PC-3 (cell line): ENCODE data around the gene AMFR. TPM values are rescaled to one million over a fixed set of nuclear protein-coding genes. Genes with fewer than 3 reads are reported as not detected.

Experiments used
- ATAC-seq: fragments of 200-7000 bp; cut with Tn5 transposase; 2 replicates; pipeline ENCODE4 v1.9.1; 2020; ENCODE audit warnings: mild to moderate bottlenecking, moderate library complexity
- BruUV-seq: library from RNA; stranded (reverse); fragments of 400-500 nt; replicated peaks from 2 replicates; lab custom pipeline; 2021; lab: Mats Ljungman, UMichigan
- CTCF ChIA-PET: fragments of 300-600 bp; sonication (Branson Sonifier 250); formaldehyde crosslinking; loops from one replicate; lab custom pipeline; 2022; ENCODE audit warnings: antibody characterized with exemption; lab: Charles Lee
- POLR2A ChIA-PET: fragments of 300-600 bp; sonication (Branson Sonifier 250); formaldehyde crosslinking; loops from one replicate; lab custom pipeline; 2022; ENCODE audit warnings: antibody characterized with exemption; ENCODE audit not compliant: unreplicated experiment; lab: Charles Lee
- DNase-seq: peaks from one replicate; pipeline ENCODE4 v3.0.0-alpha.2; 2015
- H2AFZ ChIP-seq: fragments of 300-600 bp; sonication (generic); 2 replicates; pipeline ENCODE4 v1.6.0; 2016; ENCODE audit warnings: antibody characterized with exemption, low read length
- H3F3A ChIP-seq: fragments of 300-600 bp; sonication (generic); one replicate; pipeline ENCODE4 v1.6.0; 2017; ENCODE audit warnings: antibody characterized with exemption, low read length, control low read depth, mild to moderate bottlenecking; ENCODE audit not compliant: unreplicated experiment
- H3K27ac ChIP-seq: fragments of 300-600 bp; sonication (generic); 2 replicates; pipeline ENCODE4 v1.5.1; 2016; ENCODE audit warnings: mild to moderate bottlenecking, low read length
- H3K27me3 ChIP-seq: fragments of 300-600 bp; sonication (generic); 2 replicates; pipeline ENCODE4 v1.6.1; 2016; ENCODE audit warnings: low read length, mixed read lengths
- H3K36me3 ChIP-seq: fragments of 300-600 bp; sonication (generic); 2 replicates; pipeline ENCODE4 v1.6.1; 2016; ENCODE audit warnings: low read depth, mixed run types, low read length, mixed read lengths
- H3K4me1 ChIP-seq: fragments of 300-600 bp; sonication (generic); 2 replicates; pipeline ENCODE4 v1.5.1; 2016; ENCODE audit warnings: low read length; ENCODE audit not compliant: insufficient read depth
- H3K4me2 ChIP-seq: fragments of 300-600 bp; sonication (generic); 2 replicates; pipeline ENCODE4 v1.6.0; 2016; ENCODE audit warnings: low read length
- H3K4me3 ChIP-seq: fragments of 300-600 bp; sonication (generic); 2 replicates; pipeline ENCODE4 v1.5.1; 2016; ENCODE audit warnings: mild to moderate bottlenecking, low read length, mixed read lengths
- H3K79me2 ChIP-seq: fragments of 300-600 bp; sonication (generic); 2 replicates; pipeline ENCODE4 v1.6.1; 2017; ENCODE audit warnings: low read length, mixed read lengths
- H3K9ac ChIP-seq: fragments of 300-600 bp; sonication (generic); 2 replicates; pipeline ENCODE4 v1.6.0; 2016; ENCODE audit warnings: mild to moderate bottlenecking, low read length
- H3K9me2 ChIP-seq: fragments of 300-600 bp; sonication (generic); replicated peaks from 2 replicates; pipeline ENCODE4 v1.6.1; 2016; ENCODE audit warnings: mixed run types, low read length, mixed read lengths
- H3K9me3 ChIP-seq: fragments of 300-600 bp; sonication (generic); 2 replicates; pipeline ENCODE4 v1.6.1; 2016; ENCODE audit warnings: low read length, mixed read lengths
- H4K20me1 ChIP-seq: fragments of 300-600 bp; sonication (generic); 2 replicates; pipeline ENCODE4 v1.6.1; 2016; ENCODE audit warnings: low read length, mixed read lengths
- EZH2 ChIP-seq: fragments of 300-600 bp; sonication (generic); IDR thresholded peaks from one replicate; pipeline ENCODE4 v1.6.1; 2017; ENCODE audit warnings: antibody characterized with exemption, mild to moderate bottlenecking, low read length; ENCODE audit not compliant: unreplicated experiment
- EZH2phosphoT487 ChIP-seq: fragments of 300-600 bp; sonication (generic); IDR thresholded peaks from 2 replicates; pipeline ENCODE4 v1.6.1; 2018; ENCODE audit warnings: mild to moderate bottlenecking, antibody characterized with exemption, low read length, borderline replicate concordance
- intact Hi-C: fragments of 100-400 bp; cut with micrococcal nuclease; formaldehyde crosslinking; loops from 2 replicates; pipeline ENCODE4 v1.9.0; 2023
- total RNA-seq: library from RNA; depleted of rRNA; stranded (reverse); fragments of >200 nt; gene quantifications from 2 replicates; pipeline ENCODE4 v1.2.3, GENCODE V29; 2014
- TF ChIP-seq, protein P1 (sequence below): fragments of 300-600 bp; sonication (generic); conservative IDR thresholded peaks from 2 replicates; pipeline ENCODE4 v1.5.1; 2017; ENCODE audit warnings: antibody characterized with exemption, low read depth, mild to moderate bottlenecking, low read length

Gene AMFR
- total RNA-seq, 1 experiment from 2014 or later = 98.9 TPM

DNA sequence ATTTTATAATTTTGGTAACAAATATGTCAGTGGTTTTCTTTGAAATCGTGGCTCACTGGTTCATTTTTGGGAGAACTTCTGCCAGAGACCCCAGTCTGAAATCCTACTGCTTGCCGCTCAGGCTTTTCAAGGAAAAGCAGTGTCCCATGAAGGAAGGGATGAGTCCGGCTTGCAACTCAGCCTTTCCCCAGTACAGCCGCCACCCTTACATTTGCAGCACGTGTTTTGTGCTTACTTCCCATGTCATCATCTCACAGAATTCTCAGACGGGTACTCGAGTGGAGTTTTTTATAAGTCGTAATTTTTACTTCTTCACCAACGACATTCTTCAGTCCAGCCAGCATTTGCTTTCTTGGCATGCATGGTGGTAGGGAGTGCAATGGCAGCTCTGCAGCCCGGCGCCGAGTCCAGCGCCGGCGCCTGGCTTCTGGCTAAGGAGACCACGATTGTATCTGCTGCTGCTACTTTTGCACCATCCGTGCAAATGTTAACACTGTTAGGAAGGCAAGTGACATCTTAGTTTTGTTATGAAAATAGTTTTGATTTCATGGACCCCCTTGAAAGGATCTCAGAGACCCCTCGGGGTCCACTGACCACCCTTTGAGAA lies 111.0 kb downstream of the AMFR start:
- 0 out of 2 replicates have a peak, but pooled peaks cover 3% of the 10 kb centered on the region for H3K27me3 ChIP-seq
- POLR2A ChIA-PET = no interaction called here
- H3K9me3 ChIP-seq = no peaks in the 10 kb centered on the region
- H3K36me3 ChIP-seq = no peaks in the 10 kb centered on the region
- CTCF ChIA-PET = no interaction called here
- TF ChIP-seq EZH2 (no peak), EZH2phosphoT487 (no peak)
- TF ChIP-seq, protein P1, sequence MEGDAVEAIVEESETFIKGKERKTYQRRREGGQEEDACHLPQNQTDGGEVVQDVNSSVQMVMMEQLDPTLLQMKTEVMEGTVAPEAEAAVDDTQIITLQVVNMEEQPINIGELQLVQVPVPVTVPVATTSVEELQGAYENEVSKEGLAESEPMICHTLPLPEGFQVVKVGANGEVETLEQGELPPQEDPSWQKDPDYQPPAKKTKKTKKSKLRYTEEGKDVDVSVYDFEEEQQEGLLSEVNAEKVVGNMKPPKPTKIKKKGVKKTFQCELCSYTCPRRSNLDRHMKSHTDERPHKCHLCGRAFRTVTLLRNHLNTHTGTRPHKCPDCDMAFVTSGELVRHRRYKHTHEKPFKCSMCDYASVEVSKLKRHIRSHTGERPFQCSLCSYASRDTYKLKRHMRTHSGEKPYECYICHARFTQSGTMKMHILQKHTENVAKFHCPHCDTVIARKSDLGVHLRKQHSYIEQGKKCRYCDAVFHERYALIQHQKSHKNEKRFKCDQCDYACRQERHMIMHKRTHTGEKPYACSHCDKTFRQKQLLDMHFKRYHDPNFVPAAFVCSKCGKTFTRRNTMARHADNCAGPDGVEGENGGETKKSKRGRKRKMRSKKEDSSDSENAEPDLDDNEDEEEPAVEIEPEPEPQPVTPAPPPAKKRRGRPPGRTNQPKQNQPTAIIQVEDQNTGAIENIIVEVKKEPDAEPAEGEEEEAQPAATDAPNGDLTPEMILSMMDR = no peak
- no peak overlapping the region for H2AFZ ChIP-seq
- DNase-seq = no peak
- intact Hi-C loops = loop anchor here (10.0 kb wide), 1 partner anchor 470 kb away; no protein-coding TSS in a partner anchor
- H3K9me2 ChIP-seq = no peaks in the 10 kb centered on the region
- H3K27ac ChIP-seq = no peak overlapping the region
- no TSS peak for BruUV-seq
- ATAC-seq = no peak
- no peak overlapping the region for H3K4me3 ChIP-seq
- no peaks in the 10 kb centered on the region for H3K79me2 ChIP-seq
- H4K20me1 ChIP-seq = no peaks in the 10 kb centered on the region
- H3F3A ChIP-seq = no peaks in the 10 kb centered on the region
- no peak overlapping the region for H3K9ac ChIP-seq
- no peaks in the 10 kb centered on the region for H3K4me1 ChIP-seq
- no peak overlapping the region for H3K4me2 ChIP-seq

DNA sequence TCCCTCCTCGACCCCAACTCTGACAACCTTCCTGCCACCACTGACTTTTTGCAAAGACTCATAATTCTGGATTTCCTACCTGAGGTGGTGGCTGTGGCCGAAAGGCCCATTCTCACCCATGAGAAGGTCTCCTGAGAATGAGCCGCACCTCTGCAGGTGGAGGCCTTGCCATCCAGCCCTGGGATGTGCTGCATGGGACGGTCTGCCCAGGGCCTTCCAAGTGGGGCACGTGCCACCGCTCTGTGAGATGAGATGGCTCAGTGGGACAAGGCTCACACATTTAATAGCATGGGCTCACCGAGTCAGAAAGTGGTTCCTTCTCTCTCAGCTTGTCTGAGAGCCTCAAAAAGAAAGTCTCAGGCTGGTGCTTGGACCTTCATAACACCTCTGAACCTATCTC lies 112.8 kb downstream of the AMFR start:
- DNase-seq (no peak), ATAC-seq (no peak)
- no peak overlapping the region for H3K27ac ChIP-seq
- no peaks in the 10 kb centered on the region for H3F3A ChIP-seq
- POLR2A ChIA-PET = no interaction called here
- CTCF ChIA-PET = no interaction called here
- H3K9me3 ChIP-seq = no peaks in the 10 kb centered on the region
- H4K20me1 ChIP-seq = no peaks in the 10 kb centered on the region
- H3K4me2 ChIP-seq = no peak overlapping the region
- H3K36me3 ChIP-seq = no peaks in the 10 kb centered on the region
- no peak overlapping the region for H3K9ac ChIP-seq
- H3K4me3 ChIP-seq = no peak overlapping the region
- H3K4me1 ChIP-seq = no peaks in the 10 kb centered on the region
- no TSS peak for BruUV-seq
- TF ChIP-seq, protein P1 = no peak
- TF ChIP-seq EZH2 (no peak), EZH2phosphoT487 (no peak)
- intact Hi-C loops = loop anchor here (10.0 kb wide), 1 partner anchor 468 kb away; no protein-coding TSS in a partner anchor
- H2AFZ ChIP-seq = no peak overlapping the region
- H3K79me2 ChIP-seq = no peaks in the 10 kb centered on the region
- no peaks in the 10 kb centered on the region for H3K9me2 ChIP-seq
- H3K27me3 ChIP-seq = 0 out of 2 replicates have a peak, but pooled peaks cover 3% of the 10 kb centered on the region

DNA sequence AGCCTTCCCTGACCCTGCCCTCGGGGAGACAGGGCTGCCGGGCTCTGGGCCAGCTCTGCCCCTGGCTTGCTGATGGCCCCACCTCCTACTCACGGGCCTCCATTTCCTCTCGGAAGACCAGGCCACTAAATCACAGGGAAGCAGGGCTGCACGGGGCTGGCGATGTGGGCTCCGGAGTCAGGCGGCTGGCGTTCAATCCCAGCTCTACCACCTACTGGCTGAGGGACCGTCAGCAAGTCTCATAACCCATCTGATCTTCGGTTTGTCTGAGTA lies 113.4 kb downstream of the AMFR start:
- H3K4me3 ChIP-seq = no peak overlapping the region
- POLR2A ChIA-PET = no interaction called here
- CTCF ChIA-PET = no interaction called here

More for the DNA sequence above, 113.4 kb downstream of the AMFR start:
- intact Hi-C loops = loop anchor here (10.0 kb wide), 1 partner anchor 467 kb away; no protein-coding TSS in a partner anchor
- H3F3A ChIP-seq = no peaks in the 10 kb centered on the region
- H2AFZ ChIP-seq = no peak overlapping the region
- H3K36me3 ChIP-seq = no peaks in the 10 kb centered on the region
- H3K79me2 ChIP-seq = no peaks in the 10 kb centered on the region
- BruUV-seq = no TSS peak
- ATAC-seq (no peak), DNase-seq (no peak)
- H3K4me2 ChIP-seq = no peak overlapping the region
- no peaks in the 10 kb centered on the region for H3K9me3 ChIP-seq
- no peak overlapping the region for H3K9ac ChIP-seq
- H4K20me1 ChIP-seq = no peaks in the 10 kb centered on the region
- H3K27me3 ChIP-seq = 0 out of 2 replicates have a peak, but pooled peaks cover 4% of the 10 kb centered on the region
- H3K9me2 ChIP-seq = no peaks in the 10 kb centered on the region
- H3K27ac ChIP-seq = no peak overlapping the region
- H3K4me1 ChIP-seq = no peaks in the 10 kb centered on the region
- TF ChIP-seq, protein P1 = no peak
- no peak for TF ChIP-seq EZH2
- no peak for TF ChIP-seq EZH2phosphoT487
